Mesenchymal stem cell (in vitro differentiated cells and primary cell): ENCODE data around the gene ALDH8A1.

Experiments used
- DNase-seq: peaks from one replicate; pipeline ENCODE4 v3.0.0-alpha.2; 2013
- H2AFZ ChIP-seq: one replicate; pipeline ENCODE4 v1.6.1; 2013; ENCODE audit warnings: low read depth, mild to moderate bottlenecking, control low read depth, inconsistent platforms, low read length, moderate library complexity
- H2AK5ac ChIP-seq: 2 replicates; pipeline ENCODE4 v1.6.1; 2013; ENCODE audit warnings: low read length, moderate library complexity, mild to moderate bottlenecking, inconsistent platforms; ENCODE audit not compliant: severe bottlenecking
- H2BK120ac ChIP-seq: one replicate; pipeline ENCODE4 v1.6.1; 2013; ENCODE audit warnings: low read depth, mild to moderate bottlenecking, inconsistent platforms, low read length, moderate library complexity
- H2BK12ac ChIP-seq, 2 experiments: one replicate each; pipeline ENCODE4 v1.6.1; 2013; ENCODE audit warnings: inconsistent platforms in 2 of 2, low read length in 2 of 2, mild to moderate bottlenecking in 2 of 2, moderate library complexity in 2 of 2, control low read depth in 1 of 2
- H2BK15ac ChIP-seq: one replicate; pipeline ENCODE4 v1.6.1; 2013; ENCODE audit warnings: mild to moderate bottlenecking, low read depth, inconsistent platforms; ENCODE audit not compliant: poor library complexity, severe bottlenecking
- H2BK5ac ChIP-seq: 2 replicates; pipeline ENCODE4 v1.6.1; 2013; ENCODE audit warnings: low read depth, mild to moderate bottlenecking, low read length, control low read depth, inconsistent platforms; ENCODE audit not compliant: poor library complexity, severe bottlenecking
- H3K14ac ChIP-seq, 2 experiments: one replicate each; pipeline ENCODE4 v1.6.1; 2013; ENCODE audit warnings: inconsistent platforms in 2 of 2, low read length in 2 of 2, control low read depth in 1 of 2, mild to moderate bottlenecking in 1 of 2, moderate library complexity in 1 of 2
- H3K18ac ChIP-seq, 2 experiments: one replicate each; pipeline ENCODE4 v1.6.1; 2013; ENCODE audit warnings: inconsistent platforms in 2 of 2, low read length in 2 of 2, control low read depth in 1 of 2, low read depth in 1 of 2, mild to moderate bottlenecking in 1 of 2
- H3K23ac ChIP-seq, 2 experiments: one replicate each; pipeline ENCODE4 v1.6.1; 2013; ENCODE audit warnings: inconsistent platforms in 2 of 2, low read length in 2 of 2, mild to moderate bottlenecking in 2 of 2, moderate library complexity in 2 of 2, control low read depth in 1 of 2
- H3K27ac ChIP-seq: 2 replicates; pipeline ENCODE4 v1.5.1; 2013; ENCODE audit warnings: mild to moderate bottlenecking, moderate library complexity, low read length, control low read depth, inconsistent platforms; ENCODE audit not compliant: poor library complexity, severe bottlenecking
- H3K27me3 ChIP-seq, 2 experiments: 2 replicates each; pipeline versions ENCODE4 v1.6.1 to v1.7.0; 2013; ENCODE audit warnings: low read length in 2 of 2, mild to moderate bottlenecking in 2 of 2, moderate library complexity in 2 of 2, control low read depth in 1 of 2, inconsistent platforms in 1 of 2; ENCODE audit not compliant: control insufficient read depth in 1 of 2, insufficient read depth in 1 of 2
- H3K36me3 ChIP-seq, 2 experiments: 2 replicates each; pipeline versions ENCODE4 v1.6.1 to v1.7.0; 2013; ENCODE audit warnings: low read length in 2 of 2, control low read depth in 1 of 2, inconsistent platforms in 1 of 2, low read depth in 1 of 2, mild to moderate bottlenecking in 1 of 2; ENCODE audit not compliant: insufficient read depth in 2 of 2, control insufficient read depth in 1 of 2
- H3K4ac ChIP-seq, 2 experiments: one replicate each; pipeline ENCODE4 v1.6.1; 2013; ENCODE audit warnings: inconsistent platforms in 2 of 2, low read length in 2 of 2, mild to moderate bottlenecking in 2 of 2, moderate library complexity in 2 of 2, control low read depth in 1 of 2, low read depth in 1 of 2
- H3K4me1 ChIP-seq: 2 replicates; pipeline ENCODE4 v1.6.1; 2013; ENCODE audit warnings: low read depth, low read length, control low read depth; ENCODE audit not compliant: control insufficient read depth, insufficient read depth
- H3K4me2 ChIP-seq: 2 replicates; pipeline ENCODE4 v1.6.1; 2013; ENCODE audit warnings: low read length, mild to moderate bottlenecking, inconsistent platforms; ENCODE audit not compliant: poor library complexity, severe bottlenecking
- H3K4me3 ChIP-seq, 2 experiments: 2 replicates each; pipeline versions ENCODE4 v1.5.1 to v1.7.0; 2013; ENCODE audit warnings: low read length in 2 of 2, mild to moderate bottlenecking in 2 of 2, control low read depth in 1 of 2, low read depth in 1 of 2; ENCODE audit not compliant: insufficient read depth in 1 of 2
- H3K79me1 ChIP-seq: replicated peaks from 2 replicates; pipeline ENCODE4 v1.6.1; 2013; ENCODE audit warnings: mild to moderate bottlenecking, control low read depth, low read length, inconsistent platforms; ENCODE audit not compliant: poor library complexity, severe bottlenecking
- H3K9ac ChIP-seq: 2 replicates; pipeline ENCODE4 v1.7.0; 2013; ENCODE audit warnings: mild to moderate bottlenecking, low read length, moderate library complexity
- H3K9me3 ChIP-seq: 2 replicates; pipeline ENCODE4 v1.7.0; 2013; ENCODE audit warnings: mild to moderate bottlenecking, low read length; ENCODE audit not compliant: control insufficient read depth
- H4K8ac ChIP-seq: one replicate; pipeline ENCODE4 v1.6.1; 2013; ENCODE audit warnings: inconsistent platforms, mild to moderate bottlenecking, low read length, moderate library complexity
- H4K91ac ChIP-seq: one replicate; pipeline ENCODE4 v1.6.1; 2013; ENCODE audit warnings: mild to moderate bottlenecking, low read length, inconsistent platforms
- WGBS: methylation state at CpG from one replicate; pipeline ENCODE4 v1.1.7; 2013; ENCODE audit warnings: mixed read lengths; 5-methylcytosine and 5-hydroxymethylcytosine counted together

The ALDH8A1 gene

DNA sequence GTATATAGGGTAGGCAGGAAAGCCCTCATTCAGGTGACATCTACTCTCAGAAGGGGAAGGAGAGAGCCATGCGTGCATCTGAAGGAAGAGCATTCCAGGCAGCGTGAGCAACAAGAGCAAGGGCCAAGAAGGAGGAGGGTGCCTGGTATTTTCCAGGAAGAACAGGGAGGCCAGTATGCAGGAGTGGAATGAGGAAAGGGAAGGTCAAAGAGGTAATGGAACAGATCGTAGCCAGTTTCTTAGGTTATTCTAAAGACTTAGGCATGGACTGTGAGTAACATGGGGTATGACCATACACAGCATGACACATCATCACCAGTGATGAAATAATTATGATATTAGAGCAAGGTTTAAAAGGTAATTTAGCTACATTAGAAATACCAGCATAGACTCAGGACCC lies 24.1 kb downstream of the ALDH8A1 start:
- Histone ChIP-seq H3K79me1 (no peaks in the 10 kb centered on the region), H2BK5ac (no peak overlapping the region), H2BK120ac (no peak overlapping the region), H3K4me3 (no peak overlapping the region), H2AK5ac (no peak overlapping the region), H3K18ac (no peak overlapping the region), H3K23ac (no peak overlapping the region), H3K9ac (no peak overlapping the region), H3K36me3 (no peaks in the 10 kb centered on the region), H2BK12ac (no peak overlapping the region), H4K91ac (no peak overlapping the region), H3K4ac (no peak overlapping the region), H2AFZ (no peak overlapping the region), H4K8ac (no peak overlapping the region), H2BK15ac (no peak overlapping the region), H3K14ac (no peak overlapping the region), H3K9me3 (no peaks in the 10 kb centered on the region), H3K27ac (no peak overlapping the region), H3K27me3 (no peaks in the 10 kb centered on the region), H3K4me1 (peaks cover 6% of the 10 kb centered on the region), H3K4me2 (no peak overlapping the region)
- WGBS: 89% methylated on average over 2 of the region's 3 CpGs
- DNase-seq: no peak

DNA sequence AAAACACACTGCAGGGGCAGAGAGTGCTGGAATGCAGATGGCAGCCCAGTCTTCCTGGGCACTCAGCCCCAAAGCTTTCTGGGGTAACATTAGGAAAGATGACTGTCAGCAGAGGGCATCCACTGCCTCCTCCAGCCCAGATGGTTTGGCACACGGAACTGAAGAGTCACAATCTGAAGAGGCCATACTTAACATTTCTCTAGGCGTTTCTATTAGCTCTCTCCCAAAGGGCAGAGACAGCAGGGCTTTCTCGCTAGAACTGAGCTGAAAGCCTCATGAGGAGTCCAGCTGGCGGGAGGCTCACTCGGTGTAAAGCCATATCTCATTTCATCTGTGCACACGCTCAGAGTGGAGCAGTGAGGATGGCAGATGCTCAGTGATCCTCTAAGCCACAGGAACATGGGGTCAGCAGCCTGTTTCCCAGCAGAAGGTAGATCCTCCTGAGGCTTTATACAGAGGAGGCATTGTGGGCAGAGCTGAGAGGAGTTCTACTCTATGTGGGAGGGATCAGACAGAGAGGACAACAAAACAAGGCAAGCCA lies 28.1 kb downstream of the ALDH8A1 start:
- 90% methylated on average over 6 of the region's 6 CpGs for WGBS
- Histone ChIP-seq H3K27me3 (no peaks in the 10 kb centered on the region), H3K23ac (no peak overlapping the region), H3K9me3 (no peaks in the 10 kb centered on the region), H3K18ac (no peak overlapping the region), H3K27ac (no peak overlapping the region), H2BK5ac (no peak overlapping the region), H3K14ac (no peak overlapping the region), H2AFZ (no peak overlapping the region), H4K91ac (no peak overlapping the region), H4K8ac (no peak overlapping the region), H2BK15ac (no peak overlapping the region), H3K4me1 (peaks cover 7% of the 10 kb centered on the region), H2BK12ac (no peak overlapping the region), H3K4ac (no peak overlapping the region), H3K36me3 (no peaks in the 10 kb centered on the region), H3K9ac (no peak overlapping the region), H2AK5ac (no peak overlapping the region), H3K79me1 (no peaks in the 10 kb centered on the region), H3K4me3 (no peak overlapping the region), H3K4me2 (no peak overlapping the region), H2BK120ac (no peak overlapping the region)
- DNase-seq: no peak

DNA sequence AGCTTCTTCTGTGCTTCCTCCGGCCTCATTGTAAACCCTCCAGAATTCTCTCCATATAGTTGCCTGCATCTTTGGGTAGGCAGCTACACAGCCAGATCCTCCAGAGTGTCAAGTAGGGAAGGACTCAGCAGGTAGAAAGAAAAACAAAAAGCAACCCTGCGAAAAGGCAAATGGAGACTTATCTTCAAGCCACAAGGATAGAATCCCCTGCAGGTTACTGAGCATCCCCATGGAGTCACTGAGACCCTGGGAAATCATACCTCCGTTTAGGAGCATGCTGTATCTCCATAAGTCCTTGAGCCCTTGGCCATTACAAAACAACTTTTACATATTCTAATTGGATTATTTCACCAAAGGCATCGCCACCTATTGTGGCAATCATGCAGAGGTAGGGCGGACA lies 28.6 kb downstream of the ALDH8A1 start:
- H4K8ac ChIP-seq: no peak overlapping the region
- no peak overlapping the region for H2BK15ac ChIP-seq
- H2AK5ac ChIP-seq: peak overlapping the region; percentile 39
- H3K27me3 ChIP-seq: no peaks in the 10 kb centered on the region
- no peak overlapping the region for H2AFZ ChIP-seq
- no peak overlapping the region for H3K27ac ChIP-seq
- no peak for DNase-seq
- no peak overlapping the region for H2BK12ac ChIP-seq
- H3K79me1 ChIP-seq: no peaks in the 10 kb centered on the region
- no peak overlapping the region for H3K9ac ChIP-seq
- H4K91ac ChIP-seq: no peak overlapping the region
- H3K36me3 ChIP-seq: no peaks in the 10 kb centered on the region
- H3K4me2 ChIP-seq: no peak overlapping the region
- no peak overlapping the region for H3K14ac ChIP-seq
- H2BK120ac ChIP-seq: no peak overlapping the region
- no peak overlapping the region for H3K4ac ChIP-seq
- peaks cover 7% of the 10 kb centered on the region for H3K4me1 ChIP-seq
- 89% methylated on average over 5 of the region's 5 CpGs for WGBS
- no peak overlapping the region for H3K23ac ChIP-seq
- H3K9me3 ChIP-seq: no peaks in the 10 kb centered on the region
- H3K18ac ChIP-seq: no peak overlapping the region
- no peak overlapping the region for H3K4me3 ChIP-seq
- H2BK5ac ChIP-seq: no peak overlapping the region

DNA sequence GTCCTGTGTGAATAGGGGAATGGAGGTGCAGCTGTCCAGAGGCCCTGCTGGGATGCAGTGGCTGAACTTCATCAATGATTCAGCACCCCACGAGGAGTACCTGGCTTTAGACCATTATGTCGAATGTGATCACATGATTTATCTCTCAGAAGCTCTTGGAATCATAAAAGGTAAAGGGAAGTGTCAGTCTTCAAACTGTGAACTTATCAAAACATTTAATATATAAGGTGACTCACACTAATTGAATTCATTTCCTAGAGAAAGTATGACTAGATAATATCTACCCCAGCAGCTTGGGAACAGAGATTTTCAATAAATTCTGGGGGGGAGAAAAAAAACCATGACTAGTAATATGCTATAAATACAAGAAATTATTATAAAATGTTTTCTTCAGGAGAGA lies 29.5 kb downstream of the ALDH8A1 start:
- Histone ChIP-seq H3K4me2 (no peak overlapping the region), H3K36me3 (no peaks in the 10 kb centered on the region), H3K79me1 (no peaks in the 10 kb centered on the region), H2AK5ac (peak overlapping the region; percentile 70), H3K23ac (no peak overlapping the region), H4K91ac (no peak overlapping the region), H3K4me3 (no peak overlapping the region), H3K9ac (no peak overlapping the region), H3K4me1 (peaks cover 7% of the 10 kb centered on the region), H2BK15ac (no peak overlapping the region), H2BK12ac (no peak overlapping the region), H2BK120ac (no peak overlapping the region), H3K18ac (no peak overlapping the region), H3K27me3 (no peaks in the 10 kb centered on the region), H2AFZ (no peak overlapping the region), H2BK5ac (no peak overlapping the region), H3K14ac (no peak overlapping the region), H3K27ac (no peak overlapping the region), H4K8ac (no peak overlapping the region), H3K9me3 (no peaks in the 10 kb centered on the region), H3K4ac (no peak overlapping the region)
- no peak for DNase-seq
- WGBS: no CpG with 5 or more reads among the region's 2 CpGs
